Uterus (tissue), 2 donors: ENCODE results near the gene SCARF2.
"Not testable (repeated sequence)": the region's sequence is repeated elsewhere in the genome, so short reads cannot be mapped to it uniquely, and the experiment has no call there.

Source experiments
- POLR2A ChIP-seq, 2 donors: fragments of 450-650 bp; IDR thresholded peaks; one replicate each; pipeline ENCODE4 v1.6.1; 2016; ENCODE audit warnings: antibody characterized with exemption in 2 of 2, mild to moderate bottlenecking in 1 of 2, moderate library complexity in 1 of 2
- TF ChIP-seq, protein P1 (sequence below), 4 experiments: fragments of 200-600 bp in 2 of 4; fragments of 450-650 bp in 2 of 4; sonication (generic) in 2 of 4; IDR thresholded peaks; one replicate each; pipeline ENCODE4 v1.5.1; 2016 to 2019; ENCODE audit warnings: antibody characterized with exemption in 4 of 4, mild to moderate bottlenecking in 2 of 4, moderate library complexity in 1 of 4

DNA sequence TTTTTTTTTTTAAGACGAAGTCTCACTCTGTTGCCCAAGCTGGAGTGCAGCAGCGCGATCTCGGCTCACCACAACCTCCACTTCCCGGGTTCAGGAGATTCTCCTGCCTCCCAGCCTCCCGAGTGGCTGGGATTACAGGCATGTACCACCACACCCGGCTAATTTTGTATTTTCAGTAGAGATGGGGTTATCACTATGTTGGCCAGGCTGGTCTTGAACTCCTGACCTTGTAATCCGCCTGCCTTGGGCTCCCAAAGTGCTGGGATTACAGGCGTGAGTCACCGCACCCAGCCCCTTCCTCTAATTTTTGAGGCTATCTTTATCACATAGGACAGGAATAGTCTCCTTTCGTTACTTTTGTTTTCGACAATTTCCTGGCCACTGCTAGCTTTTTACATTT lies 37.9 kb upstream of the SCARF2 start:
- TF ChIP-seq, protein P1, sequence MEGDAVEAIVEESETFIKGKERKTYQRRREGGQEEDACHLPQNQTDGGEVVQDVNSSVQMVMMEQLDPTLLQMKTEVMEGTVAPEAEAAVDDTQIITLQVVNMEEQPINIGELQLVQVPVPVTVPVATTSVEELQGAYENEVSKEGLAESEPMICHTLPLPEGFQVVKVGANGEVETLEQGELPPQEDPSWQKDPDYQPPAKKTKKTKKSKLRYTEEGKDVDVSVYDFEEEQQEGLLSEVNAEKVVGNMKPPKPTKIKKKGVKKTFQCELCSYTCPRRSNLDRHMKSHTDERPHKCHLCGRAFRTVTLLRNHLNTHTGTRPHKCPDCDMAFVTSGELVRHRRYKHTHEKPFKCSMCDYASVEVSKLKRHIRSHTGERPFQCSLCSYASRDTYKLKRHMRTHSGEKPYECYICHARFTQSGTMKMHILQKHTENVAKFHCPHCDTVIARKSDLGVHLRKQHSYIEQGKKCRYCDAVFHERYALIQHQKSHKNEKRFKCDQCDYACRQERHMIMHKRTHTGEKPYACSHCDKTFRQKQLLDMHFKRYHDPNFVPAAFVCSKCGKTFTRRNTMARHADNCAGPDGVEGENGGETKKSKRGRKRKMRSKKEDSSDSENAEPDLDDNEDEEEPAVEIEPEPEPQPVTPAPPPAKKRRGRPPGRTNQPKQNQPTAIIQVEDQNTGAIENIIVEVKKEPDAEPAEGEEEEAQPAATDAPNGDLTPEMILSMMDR (IDR thresholded peaks at IDR 0.05) = not testable (repeated sequence)
- TF ChIP-seq POLR2A (IDR thresholded peaks at IDR 0.05) = not testable (repeated sequence)
